GM12878 (cell line): ENCODE results near the gene MUC5AC. TPM values are rescaled to one million over a fixed set of nuclear protein-coding genes. Genes with fewer than 3 reads are reported as not detected.

Experiments
- BCL3 ChIP-seq: IDR thresholded peaks from 2 replicates; pipeline ENCODE4 v1.6.1; 2011; ENCODE audit warnings: borderline replicate concordance, low read depth, mild to moderate bottlenecking, moderate library complexity, low read length; ENCODE audit not compliant: insufficient read depth, poor library complexity, severe bottlenecking
- CTCF ChIP-seq, 3 experiments: IDR thresholded peaks in 2 of 3; conservative IDR thresholded peaks in 1 of 3; 2 replicates each; pipeline ENCODE4 v1.5.1; 2011; ENCODE audit warnings: low read depth in 3 of 3, low read length in 3 of 3, mild to moderate bottlenecking in 3 of 3, control low read depth in 2 of 3, moderate library complexity in 2 of 3, inconsistent platforms in 1 of 3, mixed read lengths in 1 of 3; ENCODE audit not compliant: control insufficient read depth in 2 of 3, insufficient read depth in 1 of 3; ENCODE audit errors: extremely low read depth in 1 of 3
- EGR1 ChIP-seq, 2 experiments: IDR thresholded peaks; 1 replicate in 1 of 2; 2 replicates in 1 of 2; pipeline ENCODE4 v1.6.1; 2011 to 2012; ENCODE audit warnings: low read depth in 2 of 2, low read length in 2 of 2, borderline replicate concordance in 1 of 2, mild to moderate bottlenecking in 1 of 2, moderate library complexity in 1 of 2
- IKZF1 ChIP-seq: fragments of 450-650 bp; conservative IDR thresholded peaks from 2 replicates; pipeline ENCODE4 v1.6.1; 2017; ENCODE audit warnings: antibody characterized with exemption, mild to moderate bottlenecking
- POU2F2 ChIP-seq: IDR thresholded peaks from 3 replicates; pipeline ENCODE4 v1.6.1; 2011; ENCODE audit warnings: low read depth, mild to moderate bottlenecking, low read length, borderline replicate concordance
- USF2 ChIP-seq: IDR thresholded peaks from 2 replicates; pipeline ENCODE4 v1.6.1; 2011; ENCODE audit warnings: low read depth, low read length, improper control_type of control experiment, borderline replicate concordance
- ZBTB4 ChIP-seq: fragments of 450-650 bp; formaldehyde crosslinking; IDR thresholded peaks from 2 replicates; pipeline ENCODE4 v1.4.0; 2022; ENCODE audit warnings: mild to moderate bottlenecking, moderate library complexity
- polyA plus RNA-seq, 11 experiments: library from polyadenylated mRNA; depleted of rRNA in 4 of 11; unstranded in 6 of 11; stranded (reverse) in 5 of 11; fragments of >200 nt; fragmentation: Nextera tagmentation in 4 of 11; fragmentation: Illumina TruSeq in 1 of 11; extraction: Ambion mirVana in 4 of 11; extraction: Trizol in 1 of 11; gene quantifications; 1 replicate in 1 of 11; 2 replicates in 10 of 11; pipeline versions ENCODE4 v1.2.1 to v1.2.3, GENCODE V29; 2011 to 2016; ENCODE audit warnings: inconsistent platforms in 2 of 11, missing spikeins in 2 of 11, low read depth in 1 of 11
- total RNA-seq, 4 experiments: library from RNA; depleted of rRNA in 3 of 4; stranded (reverse); fragments of >200 nt in 3 of 4; fragmentation: Illumina TruSeq in 1 of 4; extraction: Trizol in 1 of 4; gene quantifications; 2 replicates each; pipeline versions ENCODE4 v1.2.1 to v1.2.3, GENCODE V29; 2013 to 2021

Gene MUC5AC
- total and polyA plus RNA-seq, 10 of the 15 experiments (the other 5 are each of a cell fraction or from before 2014, with no cell fraction given): under 0.01 to 0.01 TPM; not detected in 8

GRCh38 chr11:1198561-1199240 is 40.9 kb downstream of the MUC5AC start (continued):
- TF ChIP-seq CTCF (IDR thresholded peaks at IDR 0.05 in 2 of 3, conservative IDR thresholded peaks at IDR 0.05 in 1 of 3; ENCODE audit: control insufficient read depth in 2 of 3, extremely low read depth in 1 of 3, insufficient read depth in 1 of 3, low read depth in 3 of 3, low read length in 3 of 3) (no peak), BCL3 (no peak), EGR1 (IDR thresholded peaks at IDR 0.05; ENCODE audit: borderline replicate concordance in 1 of 2, low read depth in 2 of 2, low read length in 2 of 2) (no peak), USF2 (no peak), POU2F2 (no peak), ZBTB4 (CRISPR knock-in tag) (no peak), IKZF1 (no peak)
- TF ChIP-seq, all 136 proteins: peak for 0
